MM.1S (cell line): ENCODE data around the gene SLC9A3.

Experiments
- EZH2 ChIP-seq: fragments of 300-600 bp; sonication (generic); optimal IDR thresholded peaks from 2 replicates; pipeline ENCODE3; 2017; ENCODE audit warnings: low read depth, mild to moderate bottlenecking, antibody characterized with exemption, low read length, mixed read lengths
- EZH2phosphoT487 ChIP-seq: fragments of 300-600 bp; sonication (generic); IDR thresholded peaks from 2 replicates; pipeline ENCODE4 v1.6.1; 2018; ENCODE audit warnings: antibody characterized with exemption, low read length
- TF ChIP-seq, protein P1 (sequence below): fragments of 300-600 bp; sonication (generic); IDR thresholded peaks from 2 replicates; pipeline ENCODE4 v1.5.1; 2016; ENCODE audit warnings: antibody characterized with exemption, low read length, mixed read lengths

DNA sequence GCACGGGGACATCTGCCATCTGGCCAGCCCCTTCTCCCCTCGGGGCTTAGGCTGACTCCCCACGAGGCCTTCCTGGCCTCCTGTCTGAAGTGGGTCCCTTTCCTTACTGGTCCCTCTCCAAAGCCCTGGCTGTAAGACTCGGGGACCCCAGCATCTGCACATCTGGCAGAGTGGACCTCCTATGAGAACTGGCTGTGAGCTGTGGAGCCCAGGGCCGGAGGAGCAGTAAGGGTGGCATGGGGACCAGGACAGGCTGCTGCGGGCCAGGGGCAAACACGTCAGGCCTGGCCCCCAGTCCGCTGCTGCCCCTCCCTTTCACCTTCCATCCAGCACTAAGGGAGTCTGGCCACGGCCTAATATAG, 47.5 kb downstream of the SLC9A3 start:
- TF ChIP-seq, protein P1, sequence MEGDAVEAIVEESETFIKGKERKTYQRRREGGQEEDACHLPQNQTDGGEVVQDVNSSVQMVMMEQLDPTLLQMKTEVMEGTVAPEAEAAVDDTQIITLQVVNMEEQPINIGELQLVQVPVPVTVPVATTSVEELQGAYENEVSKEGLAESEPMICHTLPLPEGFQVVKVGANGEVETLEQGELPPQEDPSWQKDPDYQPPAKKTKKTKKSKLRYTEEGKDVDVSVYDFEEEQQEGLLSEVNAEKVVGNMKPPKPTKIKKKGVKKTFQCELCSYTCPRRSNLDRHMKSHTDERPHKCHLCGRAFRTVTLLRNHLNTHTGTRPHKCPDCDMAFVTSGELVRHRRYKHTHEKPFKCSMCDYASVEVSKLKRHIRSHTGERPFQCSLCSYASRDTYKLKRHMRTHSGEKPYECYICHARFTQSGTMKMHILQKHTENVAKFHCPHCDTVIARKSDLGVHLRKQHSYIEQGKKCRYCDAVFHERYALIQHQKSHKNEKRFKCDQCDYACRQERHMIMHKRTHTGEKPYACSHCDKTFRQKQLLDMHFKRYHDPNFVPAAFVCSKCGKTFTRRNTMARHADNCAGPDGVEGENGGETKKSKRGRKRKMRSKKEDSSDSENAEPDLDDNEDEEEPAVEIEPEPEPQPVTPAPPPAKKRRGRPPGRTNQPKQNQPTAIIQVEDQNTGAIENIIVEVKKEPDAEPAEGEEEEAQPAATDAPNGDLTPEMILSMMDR, result no peak
- TF ChIP-seq EZH2 (no peak), EZH2phosphoT487 (no peak)
